ENCODE results near the gene PRDM15.

GRCh38 chr21:41778930-41779600 is 100.1 kb downstream of the PRDM15 start:
- TF ChIP-seq CTCF (IDR thresholded peaks at IDR 0.05; ENCODE audit: extremely low read depth in 1 of 2, insufficient read depth in 1 of 2, low read depth in 1 of 2, low read length in 2 of 2) (no peak), POLR2A (IDR thresholded peaks at IDR 0.05; ENCODE audit: low read depth, low read length) (no peak), MAX (IDR thresholded peaks at IDR 0.05; ENCODE audit: insufficient read depth, insufficient read length) (no peak), POLR2AphosphoS5 (IDR thresholded peaks at IDR 0.05; ENCODE audit: insufficient read depth, low read depth, low read length) (no peak), EZH2 (IDR thresholded peaks at IDR 0.05; ENCODE audit: borderline replicate concordance, low read depth, low read length, severe bottlenecking) (peak; percentile 38), MYC (IDR thresholded peaks at IDR 0.05; ENCODE audit: low read depth, low read length) (no peak)
